GM21381 (cell line): Measurements from ENCODE around the gene MGAT4B.

ENCODE experiments used
- ATAC-seq: cut with Tn5 transposase; IDR thresholded peaks from one replicate; pipeline ENCODE4 v1.9.1; 2021; ENCODE audit warnings: mild to moderate bottlenecking, moderate library complexity; ENCODE audit not compliant: unreplicated experiment

MGAT4B gene

DNA sequence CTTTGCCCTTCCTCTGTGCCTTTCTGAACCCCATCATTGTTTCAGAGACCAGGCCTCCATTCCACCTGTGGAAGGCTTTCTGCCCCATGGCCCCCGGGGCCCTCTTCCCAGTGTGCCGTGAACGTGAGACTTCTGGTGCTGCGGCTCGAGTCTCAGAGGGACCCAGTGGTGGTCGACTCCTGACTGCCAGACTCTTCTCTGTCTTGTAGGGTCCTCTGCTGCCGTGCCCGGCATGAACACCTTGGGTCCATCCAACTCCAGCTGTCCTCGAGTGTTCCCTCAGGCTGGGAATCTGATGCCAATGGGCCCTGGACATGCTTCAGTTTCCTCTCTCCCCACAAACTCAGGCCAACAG is 33.0 kb downstream of the MGAT4B start:
- no peak for ATAC-seq

DNA sequence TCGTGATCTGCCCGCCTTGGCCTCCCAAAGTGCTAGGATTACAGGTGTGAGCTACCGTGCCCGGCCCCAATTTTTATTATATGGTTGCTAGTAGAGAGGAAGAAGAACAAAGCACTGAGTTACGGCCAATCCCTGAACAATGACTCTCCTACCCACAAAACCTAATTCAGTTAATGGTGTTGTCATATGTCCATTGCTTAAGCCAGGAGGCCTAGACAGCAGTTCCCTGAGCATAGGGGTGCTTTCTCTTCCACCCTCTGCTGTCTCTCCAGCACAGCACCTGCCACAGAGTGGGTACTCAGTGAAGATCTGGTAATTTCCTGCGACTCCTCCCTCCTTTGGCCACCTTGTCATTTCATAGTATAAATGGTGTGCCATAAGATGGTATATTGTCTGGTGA is 34.3 kb downstream of the MGAT4B start:
- no peak for ATAC-seq

DNA sequence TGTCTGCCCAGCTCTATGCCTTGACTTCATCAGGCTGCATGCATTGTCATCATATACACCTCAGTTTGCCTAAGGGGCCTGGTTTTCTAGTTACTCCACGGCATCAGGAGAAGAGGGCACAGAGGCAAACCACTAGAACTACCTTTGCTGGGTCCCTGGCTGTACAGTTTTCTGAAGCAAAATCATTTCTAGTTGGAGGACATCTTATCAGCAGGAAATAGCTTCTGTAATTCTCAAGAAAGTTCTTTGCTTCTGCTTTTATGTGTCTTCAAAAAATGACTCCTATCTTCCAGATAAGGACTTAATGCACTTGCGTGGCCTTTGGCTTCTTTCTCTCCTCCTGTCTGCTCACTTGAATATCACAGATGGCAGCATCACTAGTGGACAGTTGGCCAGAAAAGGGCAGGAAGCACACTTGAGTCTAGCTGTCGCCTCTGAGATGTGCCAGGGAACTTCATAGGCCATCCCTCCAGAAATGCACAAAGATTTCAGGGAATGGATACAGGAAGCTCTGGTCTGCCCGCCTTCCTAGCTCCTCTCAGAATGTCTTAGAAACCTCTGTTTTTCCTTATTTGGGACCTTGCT is 35.3 kb downstream of the MGAT4B start:
- ATAC-seq = no peak

DNA sequence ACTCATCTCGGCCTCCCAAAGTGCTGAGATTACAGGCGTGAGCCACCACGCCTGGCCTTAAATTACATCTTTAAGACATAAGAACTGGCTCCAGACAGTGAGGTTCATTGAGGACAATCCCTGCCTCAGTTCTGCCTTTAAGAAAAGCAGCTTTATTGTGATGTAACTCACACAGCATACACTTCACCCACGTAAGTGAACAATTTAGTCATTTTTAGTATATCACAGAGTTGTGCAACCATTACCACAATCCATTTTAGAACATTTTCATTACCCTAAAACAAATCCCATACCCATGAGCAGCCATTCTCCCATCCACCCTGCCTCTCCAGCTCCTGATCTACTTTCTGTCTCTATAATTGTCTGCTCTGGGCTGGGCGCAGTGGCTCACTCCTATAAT is 36.9 kb downstream of the MGAT4B start:
- no peak for ATAC-seq

DNA sequence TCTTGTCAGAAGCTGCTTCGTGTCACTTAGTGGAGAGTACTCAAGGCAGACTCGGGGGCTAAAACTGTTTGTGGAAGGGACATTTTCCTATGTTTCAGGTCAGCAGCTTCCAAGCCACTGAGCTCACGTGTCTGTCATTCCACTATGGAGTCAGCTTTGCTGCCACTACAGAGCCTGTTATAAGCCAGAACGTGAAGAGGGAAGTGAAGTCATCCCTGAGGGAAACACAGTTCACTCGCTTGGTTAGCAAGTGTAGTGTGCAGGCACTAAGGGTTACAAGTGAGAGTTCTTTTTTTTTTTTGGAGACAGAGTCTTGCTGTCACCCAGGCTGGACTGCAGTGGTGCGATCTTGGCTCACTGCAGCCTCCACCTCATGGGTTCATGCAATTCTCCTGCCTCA is 37.4 kb downstream of the MGAT4B start:
- ATAC-seq = no peak

DNA sequence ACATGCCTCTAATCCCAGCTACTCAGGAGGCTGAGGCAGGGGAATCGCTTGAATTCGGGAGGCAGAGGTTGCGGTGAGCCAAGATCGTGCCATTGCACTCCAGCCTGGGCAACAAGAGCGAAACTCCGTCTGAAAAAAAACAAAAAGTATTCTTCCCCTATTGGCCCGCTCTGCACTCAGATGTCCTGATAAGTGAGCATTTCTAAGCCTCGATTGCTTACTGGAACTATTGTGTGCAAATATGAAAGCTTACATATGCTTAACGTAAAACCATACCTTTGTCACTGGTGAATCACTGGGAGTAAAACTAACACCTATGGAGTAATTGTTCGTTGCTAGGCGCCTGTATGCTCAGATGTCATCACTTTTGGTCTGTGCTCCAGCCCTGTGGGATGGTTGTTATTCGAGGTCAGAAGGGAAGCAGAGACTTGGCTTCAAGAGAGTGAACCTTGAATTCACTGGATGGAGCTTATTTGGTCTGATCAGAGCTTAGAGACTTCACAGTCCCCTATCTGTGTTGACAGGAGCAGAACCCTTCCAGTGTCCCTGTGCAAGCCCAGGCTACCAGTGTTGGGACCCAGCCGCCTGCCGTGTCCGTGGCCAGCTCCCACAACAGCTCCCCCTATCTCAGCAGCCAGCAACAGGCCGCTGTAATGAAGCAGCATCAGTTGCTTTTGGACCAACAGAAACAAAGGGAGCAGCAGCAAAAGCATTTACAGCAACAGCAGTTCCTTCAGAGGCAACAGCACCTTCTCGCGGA is 38.2 kb downstream of the MGAT4B start:
- no peak for ATAC-seq

DNA sequence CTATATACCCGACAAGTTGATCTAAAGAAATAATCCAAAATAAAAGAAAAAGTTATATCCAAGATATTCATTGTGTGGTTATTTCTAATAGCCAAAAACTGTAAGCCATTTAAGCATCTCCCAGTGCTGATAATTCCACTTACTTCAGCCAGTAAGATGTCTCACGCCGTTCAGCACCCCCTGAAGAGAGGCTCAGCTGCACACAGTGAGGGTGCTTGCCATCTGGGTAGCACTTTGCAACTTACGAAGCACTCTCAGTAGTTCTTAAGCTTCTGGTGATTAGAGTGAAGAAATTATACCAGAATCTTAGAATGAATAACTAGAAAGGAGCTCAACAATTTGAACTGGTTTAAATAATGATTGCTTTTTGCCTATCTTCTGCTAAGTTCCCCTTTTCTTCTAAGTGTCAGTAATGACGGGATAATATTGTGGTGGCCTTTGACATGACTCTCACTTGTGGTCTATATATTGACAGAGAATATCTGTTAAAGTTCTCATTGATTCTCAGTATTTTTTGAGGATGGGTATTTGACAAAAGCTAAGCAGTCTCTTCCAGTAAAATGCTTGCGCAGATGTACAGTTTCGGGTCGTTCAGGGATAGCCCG is 39.1 kb downstream of the MGAT4B start:
- no peak for ATAC-seq

DNA sequence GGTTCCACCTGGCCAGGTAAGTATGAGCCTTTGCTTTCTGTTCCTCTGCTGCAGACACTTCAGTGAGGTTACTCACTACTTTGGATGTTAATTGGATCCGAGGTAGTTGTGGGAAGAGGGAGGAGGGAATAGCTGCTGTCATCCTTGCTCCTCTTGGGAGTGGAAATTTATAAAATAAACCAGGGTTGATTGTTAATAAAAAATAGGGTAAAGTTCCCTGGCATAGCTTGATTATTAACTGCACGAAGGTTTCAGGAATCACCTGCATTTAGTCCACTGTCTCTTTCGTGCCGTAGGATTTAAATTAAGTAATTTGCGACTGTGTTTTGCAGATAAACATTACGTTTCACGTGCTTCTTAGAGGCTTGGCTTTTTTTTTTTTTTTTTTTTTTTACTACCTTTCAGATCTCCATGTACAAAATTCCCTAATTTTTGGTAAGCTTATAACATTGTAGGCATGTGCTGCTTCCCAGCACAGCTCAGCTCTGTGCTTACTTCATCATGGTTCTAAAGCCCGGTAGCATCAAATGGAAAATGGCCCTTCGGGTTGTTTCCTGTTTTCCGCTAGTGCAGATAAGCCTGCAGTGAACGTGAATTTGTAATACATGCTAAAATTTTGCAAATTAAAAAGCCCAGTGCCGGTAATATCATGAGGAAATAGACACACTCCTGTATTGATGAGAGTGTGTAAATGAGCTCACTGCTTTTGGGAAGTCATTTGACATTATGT is 39.8 kb downstream of the MGAT4B start:
- no peak for ATAC-seq

DNA sequence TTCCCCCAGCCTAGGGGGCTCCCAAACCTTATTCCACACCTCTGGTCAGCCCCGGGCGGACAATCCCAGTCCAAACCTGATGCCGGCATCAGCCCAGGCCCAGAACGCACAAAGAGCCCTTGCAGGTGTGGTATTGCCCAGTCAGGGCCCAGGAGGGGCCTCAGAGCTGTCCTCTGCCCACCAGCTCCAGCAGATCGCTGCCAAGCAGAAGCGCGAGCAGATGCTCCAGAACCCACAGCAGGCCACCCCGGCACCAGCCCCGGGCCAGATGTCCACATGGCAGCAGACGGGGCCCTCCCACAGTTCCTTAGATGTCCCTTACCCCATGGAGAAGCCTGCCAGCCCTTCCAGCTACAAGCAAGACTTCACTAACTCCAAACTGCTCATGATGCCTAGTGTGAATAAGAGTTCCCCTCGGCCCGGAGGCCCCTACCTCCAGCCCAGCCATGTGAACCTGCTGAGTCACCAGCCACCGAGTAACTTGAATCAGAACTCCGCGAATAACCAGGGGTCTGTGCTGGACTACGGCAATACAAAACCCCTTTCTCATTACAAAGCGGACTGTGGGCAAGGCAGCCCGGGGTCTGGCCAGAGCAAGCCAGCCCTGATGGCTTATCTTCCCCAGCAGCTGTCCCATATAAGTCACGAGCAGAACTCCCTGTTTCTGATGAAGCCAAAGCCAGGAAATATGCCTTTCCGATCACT is 40.5 kb downstream of the MGAT4B start:
- ATAC-seq = no peak

DNA sequence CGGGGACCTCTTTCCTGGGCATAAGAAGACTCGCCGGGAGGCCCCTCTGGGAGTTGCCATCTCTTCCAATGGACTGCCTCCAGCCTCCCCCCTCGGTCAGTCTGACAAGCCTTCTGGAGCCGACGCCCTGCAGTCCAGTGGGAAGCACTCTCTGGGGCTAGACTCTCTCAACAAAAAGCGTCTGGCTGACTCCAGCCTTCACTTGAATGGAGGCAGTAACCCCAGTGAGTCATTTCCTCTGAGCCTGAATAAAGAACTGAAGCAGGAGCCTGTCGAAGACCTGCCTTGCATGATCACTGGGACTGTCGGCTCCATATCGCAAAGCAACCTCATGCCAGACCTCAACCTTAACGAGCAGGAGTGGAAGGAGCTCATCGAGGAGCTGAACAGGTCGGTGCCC is 41.3 kb downstream of the MGAT4B start:
- ATAC-seq = no peak

DNA sequence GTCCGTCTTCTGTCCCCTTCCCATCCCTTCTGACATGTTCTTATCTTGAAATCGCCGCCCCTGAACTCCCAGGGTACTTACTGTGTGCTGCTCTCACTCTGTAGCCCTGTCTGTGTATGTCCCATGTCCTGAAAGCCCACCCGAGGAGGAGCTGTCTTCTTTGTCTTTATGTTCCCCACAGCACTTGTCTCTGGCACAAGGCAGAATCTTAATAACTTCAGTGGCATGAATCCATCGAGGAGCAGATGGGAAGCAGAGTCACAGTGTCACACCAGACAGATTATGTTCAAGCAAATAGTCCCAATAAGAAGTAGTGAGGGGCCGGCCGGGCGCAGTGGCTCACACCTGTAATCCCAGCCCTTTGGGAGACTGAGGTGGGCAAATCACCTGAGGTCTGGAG is 42.6 kb downstream of the MGAT4B start:
- ATAC-seq = no peak

DNA sequence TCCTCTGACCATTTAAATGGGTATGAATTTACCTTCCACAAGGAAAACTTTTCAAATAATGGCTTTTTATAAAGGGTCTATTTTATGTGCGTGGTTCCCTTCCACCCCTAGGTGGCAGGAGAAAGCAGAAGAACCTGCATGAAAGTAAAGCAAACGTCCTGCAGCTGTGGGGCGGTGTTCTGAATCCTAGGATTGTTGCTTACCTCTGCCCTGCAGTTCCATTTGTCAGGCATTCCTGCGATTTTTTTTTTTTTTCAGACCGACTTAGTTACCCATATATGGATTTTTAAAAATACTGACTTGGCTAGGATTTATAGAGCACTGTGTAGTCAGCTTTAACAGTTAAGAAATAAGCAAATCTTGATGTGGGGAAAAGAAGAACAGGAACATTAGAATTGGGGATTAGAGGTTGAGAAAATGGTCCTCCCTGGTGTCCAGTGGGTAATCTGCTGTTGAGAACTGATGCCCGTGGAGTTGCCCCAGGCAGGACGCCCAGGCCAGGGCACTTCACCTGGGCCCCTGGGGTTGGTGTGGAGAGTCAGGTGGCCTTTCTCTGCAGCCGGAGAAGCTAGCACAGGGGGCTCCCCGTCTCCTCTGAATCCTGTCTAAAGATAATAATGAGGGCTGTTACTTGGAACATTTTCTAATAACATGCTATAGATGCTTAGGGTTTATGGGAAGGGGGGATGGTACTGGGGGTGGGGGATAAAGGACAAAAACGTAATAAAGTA is 43.3 kb downstream of the MGAT4B start:
- ATAC-seq = peak; percentile 44

DNA sequence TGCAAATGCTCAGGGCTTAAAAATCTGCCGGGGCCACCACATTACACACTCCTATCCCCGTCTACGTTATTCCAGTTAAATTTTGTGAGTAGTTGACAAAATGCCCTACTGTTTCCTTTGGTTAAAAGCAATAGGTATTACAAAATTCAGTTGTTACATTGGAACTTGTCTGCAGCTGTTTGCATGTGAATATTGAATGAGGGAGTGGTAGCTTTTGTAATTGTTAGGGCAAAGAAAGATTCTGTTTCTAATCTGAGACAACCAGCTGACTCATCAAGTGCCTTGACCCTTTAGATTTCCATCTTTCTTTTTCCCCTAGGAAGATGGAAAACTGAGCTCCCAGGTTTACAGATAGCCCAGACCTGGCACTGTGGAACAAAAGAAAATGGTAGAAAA is 43.9 kb downstream of the MGAT4B start:
- no peak for ATAC-seq

DNA sequence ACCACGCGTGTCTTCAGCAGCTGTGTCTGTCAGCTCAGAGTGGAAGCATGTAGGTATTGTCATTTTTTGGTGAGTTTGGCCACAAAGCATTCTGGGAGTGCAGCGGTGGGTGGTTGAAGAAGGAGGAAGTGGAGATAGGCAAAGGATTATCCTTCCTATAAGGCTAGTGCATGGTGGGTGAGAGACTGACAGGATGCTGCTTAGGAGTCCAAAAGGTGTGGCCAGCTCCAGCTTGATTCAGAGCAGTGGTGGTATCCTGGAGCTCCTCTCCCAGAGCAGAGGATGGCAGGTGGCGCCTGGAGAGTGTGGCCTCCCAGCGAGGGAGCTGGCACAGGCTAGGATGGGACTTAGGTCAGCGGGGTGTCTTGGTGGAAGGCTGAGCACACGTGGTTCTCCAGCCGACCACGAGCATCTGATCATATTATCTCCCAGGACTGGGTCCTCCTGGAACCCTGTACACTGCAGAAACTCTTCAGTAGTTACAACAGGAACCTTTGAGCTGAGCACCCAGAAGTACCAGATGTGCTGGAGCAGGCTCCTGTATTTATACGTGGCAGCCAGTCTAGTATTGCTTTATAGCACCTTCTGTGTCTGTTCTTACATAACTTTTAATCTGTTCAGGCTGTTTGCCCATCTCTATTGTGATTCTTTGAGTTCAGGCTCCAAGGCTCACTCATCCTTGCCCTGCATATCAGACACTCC is 44.4 kb downstream of the MGAT4B start:
- ATAC-seq = no peak

DNA sequence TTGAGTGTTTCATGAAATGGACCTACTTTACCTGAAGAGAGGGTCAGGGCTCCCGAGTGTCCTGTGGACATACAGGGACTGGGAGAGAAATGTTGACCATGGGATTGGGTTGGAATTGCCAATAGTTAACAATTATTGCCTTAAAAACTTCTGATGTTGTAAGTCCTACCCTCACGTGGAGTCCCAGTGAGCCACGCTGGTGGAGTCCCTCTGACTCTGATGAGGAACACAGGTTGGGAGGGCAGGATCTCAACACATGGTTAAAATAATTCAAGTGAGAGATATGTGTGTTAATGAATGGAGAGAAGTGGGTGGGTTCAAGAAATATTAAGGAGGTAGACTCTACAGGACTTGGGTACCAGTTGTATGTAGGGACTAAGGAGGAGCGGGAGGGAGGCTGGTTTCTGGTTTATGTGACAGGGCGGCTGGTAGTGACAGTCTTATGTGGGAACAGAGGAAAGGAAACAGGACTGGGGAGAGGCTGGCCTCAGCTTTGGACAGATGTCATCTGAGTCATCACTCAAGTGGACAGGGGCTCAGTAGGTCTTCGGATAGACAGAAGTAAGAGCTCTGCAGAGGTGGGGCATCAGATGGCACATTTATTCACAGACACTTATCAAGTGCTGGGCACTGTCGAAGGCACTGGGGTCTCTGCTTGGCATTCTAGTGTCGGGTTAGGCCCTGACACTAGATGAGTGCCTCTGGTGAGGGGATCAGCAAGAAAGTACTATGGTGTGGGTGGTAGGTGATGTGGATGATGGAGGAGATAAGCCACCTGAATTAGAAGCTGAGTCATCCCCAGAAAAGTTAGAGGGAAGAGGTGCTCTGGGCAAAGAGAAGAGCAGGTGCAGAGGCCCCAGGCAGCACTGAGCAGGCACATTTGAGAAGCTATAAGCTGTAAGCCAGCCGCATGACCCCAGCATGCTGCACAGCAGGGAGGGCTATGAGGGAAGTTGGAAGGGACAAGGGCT is 46.8 kb downstream of the MGAT4B start:
- no peak for ATAC-seq

DNA sequence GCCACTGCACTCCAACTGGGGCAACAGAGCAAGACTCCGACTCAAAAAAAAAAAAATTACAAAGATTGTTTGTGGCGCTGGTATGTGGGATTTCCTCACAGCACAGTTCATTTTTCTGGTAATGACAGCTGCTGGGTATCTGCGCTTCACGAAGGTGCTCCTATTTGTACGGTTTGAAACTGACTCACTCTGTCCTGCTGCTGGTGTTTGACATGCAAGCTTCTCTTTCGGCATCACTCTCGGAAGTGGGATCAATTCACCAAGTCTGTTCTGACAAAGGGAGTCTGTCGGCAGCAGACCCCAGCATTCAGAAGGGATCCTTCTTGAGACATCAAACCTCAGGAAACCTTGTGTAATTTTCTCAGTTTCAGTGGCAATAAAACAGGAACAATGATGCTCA is 47.7 kb downstream of the MGAT4B start:
- ATAC-seq = no peak

DNA sequence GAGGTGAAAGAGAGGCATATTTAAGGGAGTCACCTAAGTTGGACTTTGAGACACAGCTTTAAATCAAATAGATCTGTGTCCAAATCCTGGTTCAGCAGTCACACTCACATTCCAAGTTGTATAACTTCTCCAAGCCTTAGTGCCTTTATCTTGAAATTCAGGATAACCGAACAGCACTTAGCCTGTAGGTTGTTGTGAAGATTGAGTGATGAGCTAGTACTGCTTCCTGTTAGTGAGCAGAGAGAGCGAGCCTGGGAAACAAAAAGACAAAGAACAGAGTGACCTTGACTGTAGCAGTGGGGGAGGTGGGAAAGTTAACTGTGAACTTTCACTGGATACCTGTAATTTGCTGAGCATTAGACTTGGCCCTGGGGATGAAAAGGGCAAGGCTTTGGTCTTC is 51.6 kb downstream of the MGAT4B start:
- ATAC-seq = no peak

DNA sequence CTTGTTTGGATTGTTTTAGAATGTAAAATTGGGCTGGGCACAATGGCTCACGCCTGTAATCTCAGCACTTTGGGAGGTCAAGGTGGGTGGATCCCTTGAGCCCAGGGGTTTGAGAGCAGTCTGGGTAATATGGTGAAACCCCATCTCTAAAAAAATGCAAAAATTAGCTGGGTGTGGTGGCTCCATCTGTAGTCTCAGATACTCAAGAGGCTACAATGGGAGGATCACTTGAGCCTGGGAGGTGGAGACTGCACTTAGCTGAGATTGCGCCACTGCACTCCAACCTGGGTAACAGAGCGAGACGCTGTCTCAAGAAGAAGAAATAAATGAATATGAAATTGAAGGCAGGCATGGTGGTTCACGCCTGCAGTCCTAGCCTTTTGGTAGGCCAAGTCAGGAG is 52.7 kb downstream of the MGAT4B start:
- ATAC-seq = no peak
